CD14-positive monocyte (primary cell): ENCODE results near the gene DGKB. TPM values are rescaled to one million over a fixed set of nuclear protein-coding genes. Genes with fewer than 3 reads are reported as not detected.

ENCODE experiments used
- DNase-seq, 3 donors: peaks; one replicate each; pipeline ENCODE4 v3.0.0-alpha.2; 2011 to 2022
- H2AFZ ChIP-seq: 2 replicates; pipeline ENCODE4 v1.6.0; 2012; ENCODE audit warnings: mild to moderate bottlenecking, low read depth, low read length, inconsistent platforms; ENCODE audit not compliant: insufficient read depth, poor library complexity, severe bottlenecking
- H3K27ac ChIP-seq, 2 donors: 1 replicate in 1 of 2; 2 replicates in 1 of 2; pipeline ENCODE4 v1.5.1; 2012 to 2013; ENCODE audit warnings: low read length in 2 of 2, control low read depth in 1 of 2, inconsistent platforms in 1 of 2, low read depth in 1 of 2, mild to moderate bottlenecking in 1 of 2
- H3K27me3 ChIP-seq, 2 donors: one replicate each; pipeline versions ENCODE4 v1.6.0 to v1.6.1; 2011 to 2013; ENCODE audit warnings: low read length in 2 of 2; ENCODE audit not compliant: control insufficient read depth in 2 of 2, insufficient read depth in 2 of 2
- H3K36me3 ChIP-seq, 2 donors: replicated peaks in 1 of 2; 1 replicate in 1 of 2; 2 replicates in 1 of 2; pipeline versions ENCODE4 v1.5.1 to v1.6.1; 2012 to 2013; ENCODE audit warnings: low read length in 2 of 2, control low read depth in 1 of 2, inconsistent platforms in 1 of 2, mild to moderate bottlenecking in 1 of 2; ENCODE audit not compliant: insufficient read depth in 2 of 2, control insufficient read depth in 1 of 2
- H3K4me1 ChIP-seq, 2 donors: 1 replicate in 1 of 2; 2 replicates in 1 of 2; pipeline versions ENCODE4 v1.5.1 to v1.6.1; 2012 to 2013; ENCODE audit warnings: low read length in 2 of 2, control low read depth in 1 of 2, inconsistent platforms in 1 of 2, mild to moderate bottlenecking in 1 of 2, moderate library complexity in 1 of 2; ENCODE audit not compliant: insufficient read depth in 2 of 2, control insufficient read depth in 1 of 2
- H3K4me2 ChIP-seq: replicated peaks from 2 replicates; pipeline ENCODE3; 2012; ENCODE audit warnings: low read length, moderate library complexity, mild to moderate bottlenecking; ENCODE audit not compliant: poor library complexity, severe bottlenecking; ENCODE audit errors: extremely low read depth
- H3K4me3 ChIP-seq, 3 experiments: fragments of 200-600 bp in 1 of 3; sonication (generic) in 1 of 3; replicated peaks in 1 of 3; 1 replicate in 2 of 3; 2 replicates in 1 of 3; pipeline ENCODE4 v1.5.1; 2011 to 2013; ENCODE audit warnings: low read length in 3 of 3, mild to moderate bottlenecking in 3 of 3, control low read depth in 2 of 3, low read depth in 2 of 3, inconsistent platforms in 1 of 3, moderate library complexity in 1 of 3
- H3K79me2 ChIP-seq: 2 replicates; pipeline ENCODE4 v1.6.0; 2012; ENCODE audit warnings: mild to moderate bottlenecking, control low read depth, inconsistent platforms, low read length, moderate library complexity; ENCODE audit not compliant: insufficient read depth
- H3K9ac ChIP-seq: 2 replicates; pipeline ENCODE4 v1.6.0; 2017; ENCODE audit warnings: low read length, mild to moderate bottlenecking; ENCODE audit not compliant: insufficient read depth, poor library complexity, severe bottlenecking
- H3K9me3 ChIP-seq, 2 donors: replicated peaks in 1 of 2; 1 replicate in 1 of 2; 2 replicates in 1 of 2; pipeline versions ENCODE4 v1.5.1 to v1.6.1; 2012 to 2013; ENCODE audit warnings: low read length in 2 of 2, control low read depth in 1 of 2; ENCODE audit not compliant: control insufficient read depth in 1 of 2, insufficient read depth in 1 of 2
- H4K20me1 ChIP-seq: 2 replicates; pipeline ENCODE4 v1.6.0; 2012; ENCODE audit warnings: mild to moderate bottlenecking, low read length, control low read depth, moderate library complexity; ENCODE audit not compliant: insufficient read depth
- H3K27ac Mint-ChIP-seq, 7 donors: one replicate each; pipeline ENCODE4 v1.8.0; 2020; ENCODE audit warnings: mild to moderate bottlenecking in 7 of 7, mixed read lengths in 7 of 7, moderate library complexity in 6 of 7, inconsistent platforms in 2 of 7
- H3K27me3 Mint-ChIP-seq, 3 donors: one replicate each; pipeline ENCODE4 v1.8.0; 2021 to 2022; ENCODE audit warnings: low read depth in 3 of 3, mild to moderate bottlenecking in 3 of 3, mixed read lengths in 3 of 3, moderate library complexity in 3 of 3, inconsistent platforms in 1 of 3
- H3K36me3 Mint-ChIP-seq, 2 donors: one replicate each; pipeline ENCODE4 v1.8.0; 2020; ENCODE audit warnings: mixed read lengths in 2 of 2, inconsistent platforms in 1 of 2, mild to moderate bottlenecking in 1 of 2
- H3K4me1 Mint-ChIP-seq: one replicate; pipeline ENCODE4 v1.8.0; 2020; ENCODE audit warnings: mild to moderate bottlenecking, mixed read lengths
- H3K4me3 Mint-ChIP-seq, 2 donors: one replicate each; pipeline ENCODE4 v1.8.0; 2020; ENCODE audit warnings: mild to moderate bottlenecking in 2 of 2, mixed read lengths in 2 of 2, moderate library complexity in 1 of 2
- H3K9me3 Mint-ChIP-seq, 7 donors: one replicate each; pipeline ENCODE4 v1.8.0; 2020 to 2022; ENCODE audit warnings: mixed read lengths in 7 of 7, mild to moderate bottlenecking in 6 of 7, moderate library complexity in 6 of 7, inconsistent platforms in 2 of 7
- WGBS: methylation state at CpG from one replicate; pipeline ENCODE4 v1.1.5; 2013; ENCODE audit warnings: missing lambda C conversion rate; ENCODE audit not compliant: insufficient coverage; 5-methylcytosine and 5-hydroxymethylcytosine counted together
- intact Hi-C, 2 donors: fragments of 100-400 bp; cut with micrococcal nuclease; formaldehyde crosslinking; loops; one replicate each; pipeline versions ENCODE4 v1.15.0 to v1.15.1; 2023
- polyA plus RNA-seq, 3 donors: library from polyadenylated mRNA; depleted of rRNA in 1 of 3; unstranded in 2 of 3; stranded (reverse) in 1 of 3; fragments of 300-500 nt in 2 of 3; fragments of >200 nt in 1 of 3; fragmentation: Illumina TruSeq in 2 of 3; gene quantifications; 1 replicate in 2 of 3; 2 replicates in 1 of 3; pipeline ENCODE4 v1.2.3, GENCODE V29; 2012 to 2021
- TF ChIP-seq, protein P1 (sequence below): fragments of 200-600 bp; IDR thresholded peaks from one replicate; pipeline ENCODE4 v1.8.0; 2022; ENCODE audit warnings: antibody characterized with exemption, mild to moderate bottlenecking

Gene DGKB
- polyA plus RNA-seq, 3 donors, result not detected

DNA sequence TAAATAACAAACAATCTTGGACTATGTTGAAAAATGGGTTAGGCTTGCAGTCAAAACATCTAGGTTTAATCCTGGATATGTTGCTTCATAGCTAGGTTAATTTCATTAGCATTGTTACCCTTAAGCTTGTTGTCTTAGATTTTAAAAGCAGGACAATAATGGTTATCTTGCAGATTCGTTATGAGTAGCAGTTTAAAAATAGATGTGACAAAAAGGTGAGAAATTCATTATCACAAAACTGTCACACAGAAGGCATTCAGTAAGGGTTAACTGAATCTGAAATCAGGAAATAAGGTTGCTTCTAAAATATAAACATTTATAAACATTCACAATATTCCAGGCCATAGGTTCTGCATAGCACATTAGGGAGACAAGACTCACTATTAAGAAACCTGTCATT is 483.9 kb downstream of the DGKB start:
- no peak overlapping the region for H3K4me3 ChIP-seq
- no peak overlapping the region for H3K4me2 ChIP-seq
- WGBS, result no CpG with 5 or more reads among the region's 1 CpG
- Mint-ChIP-seq H3K9me3 (peaks cover 0 to 3% (median 0%) of the 10 kb centered on the region in 7 donors), H3K27ac (no peak overlapping the region), H3K4me3 (no peak overlapping the region), H3K4me1 (no peaks in the 10 kb centered on the region), H3K36me3 (no peaks in the 10 kb centered on the region), H3K27me3 (no peaks in the 10 kb centered on the region)
- TF ChIP-seq, protein P1, sequence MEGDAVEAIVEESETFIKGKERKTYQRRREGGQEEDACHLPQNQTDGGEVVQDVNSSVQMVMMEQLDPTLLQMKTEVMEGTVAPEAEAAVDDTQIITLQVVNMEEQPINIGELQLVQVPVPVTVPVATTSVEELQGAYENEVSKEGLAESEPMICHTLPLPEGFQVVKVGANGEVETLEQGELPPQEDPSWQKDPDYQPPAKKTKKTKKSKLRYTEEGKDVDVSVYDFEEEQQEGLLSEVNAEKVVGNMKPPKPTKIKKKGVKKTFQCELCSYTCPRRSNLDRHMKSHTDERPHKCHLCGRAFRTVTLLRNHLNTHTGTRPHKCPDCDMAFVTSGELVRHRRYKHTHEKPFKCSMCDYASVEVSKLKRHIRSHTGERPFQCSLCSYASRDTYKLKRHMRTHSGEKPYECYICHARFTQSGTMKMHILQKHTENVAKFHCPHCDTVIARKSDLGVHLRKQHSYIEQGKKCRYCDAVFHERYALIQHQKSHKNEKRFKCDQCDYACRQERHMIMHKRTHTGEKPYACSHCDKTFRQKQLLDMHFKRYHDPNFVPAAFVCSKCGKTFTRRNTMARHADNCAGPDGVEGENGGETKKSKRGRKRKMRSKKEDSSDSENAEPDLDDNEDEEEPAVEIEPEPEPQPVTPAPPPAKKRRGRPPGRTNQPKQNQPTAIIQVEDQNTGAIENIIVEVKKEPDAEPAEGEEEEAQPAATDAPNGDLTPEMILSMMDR, result no peak
- H2AFZ ChIP-seq, result no peak overlapping the region
- intact Hi-C loops, result no loop called here
- H3K9ac ChIP-seq, result no peak overlapping the region
- no peaks in the 10 kb centered on the region for H3K27me3 ChIP-seq
- H3K9me3 ChIP-seq, result no peaks in the 10 kb centered on the region
- H4K20me1 ChIP-seq, result no peaks in the 10 kb centered on the region
- no peaks in the 10 kb centered on the region for H3K79me2 ChIP-seq
- H3K36me3 ChIP-seq, result no peaks in the 10 kb centered on the region
- no peak overlapping the region for H3K27ac ChIP-seq
- no peaks in the 10 kb centered on the region for H3K4me1 ChIP-seq
- DNase-seq, result no peak

DNA sequence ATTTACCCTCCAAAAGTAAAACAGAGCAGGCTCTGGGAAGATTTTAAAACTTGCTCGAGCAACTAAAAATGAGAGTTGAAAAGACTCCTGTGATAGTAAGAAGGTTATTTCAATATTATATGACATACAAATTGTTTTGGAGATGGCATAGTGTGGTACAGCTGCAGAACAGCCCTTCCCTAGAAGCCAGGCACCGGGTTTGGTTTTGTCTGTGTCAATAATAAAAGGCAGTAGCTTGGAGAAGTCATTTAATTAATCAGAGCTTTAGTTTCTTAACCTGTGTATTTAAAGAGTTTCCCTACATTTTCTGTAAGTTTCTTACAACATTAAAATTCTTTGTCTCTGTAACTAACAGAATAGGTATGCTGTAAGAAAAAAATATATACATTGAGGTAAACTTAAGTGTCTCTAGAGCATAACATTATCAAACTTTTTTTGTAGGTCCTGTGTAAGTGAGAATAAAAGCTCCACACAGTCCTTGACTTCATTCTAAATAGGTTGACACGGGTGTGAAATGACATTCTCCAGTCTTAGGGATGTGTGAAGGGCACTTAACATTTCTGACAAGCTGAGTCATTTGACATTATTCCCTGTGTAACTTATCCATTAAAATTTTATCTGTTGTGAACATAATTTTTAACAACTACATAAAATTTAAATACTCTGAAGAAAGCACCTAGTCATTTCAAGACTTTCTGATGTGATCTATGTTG is 488.1 kb downstream of the DGKB start:
- no peak overlapping the region for H3K27ac Mint-ChIP-seq
- no peaks in the 10 kb centered on the region for H3K79me2 ChIP-seq

More for the DNA sequence above, 488.1 kb downstream of the DGKB start:
- TF ChIP-seq, protein P1, result no peak
- Histone ChIP-seq H3K27me3 (no peaks in the 10 kb centered on the region), H3K4me2 (no peak overlapping the region), H2AFZ (no peak overlapping the region), H3K9ac (no peak overlapping the region), H3K9me3 (peaks cover 0 to 5% of the 10 kb centered on the region in 2 donors), H3K4me3 (no peak overlapping the region), H3K4me1 (no peaks in the 10 kb centered on the region), H3K27ac (no peak overlapping the region), H3K36me3 (no peaks in the 10 kb centered on the region), H4K20me1 (no peaks in the 10 kb centered on the region)
- no peak for DNase-seq
- Mint-ChIP-seq H3K27me3 (no peaks in the 10 kb centered on the region), H3K4me3 (no peak overlapping the region), H3K36me3 (no peaks in the 10 kb centered on the region), H3K9me3 (peaks cover 0 to 6% (median 0%) of the 10 kb centered on the region in 7 donors), H3K4me1 (no peaks in the 10 kb centered on the region)
- no CpG with 5 or more reads among the region's 3 CpGs for whole genome bisulfite sequencing
- intact Hi-C loops, result no loop called here
